Cerebellar nuclear complex (tissue), 1 donor: ENCODE data around the gene DPM3.
"Not testable (repeated sequence)": the region's sequence is repeated elsewhere in the genome, so short reads cannot be mapped to it uniquely, and the experiment has no call there.

Experiments
- DNase-seq, 2 experiments: peaks; one replicate each; lab custom pipeline; 2025; lab: John Stamatoyannopoulos, UW

DPM3 gene

DNA sequence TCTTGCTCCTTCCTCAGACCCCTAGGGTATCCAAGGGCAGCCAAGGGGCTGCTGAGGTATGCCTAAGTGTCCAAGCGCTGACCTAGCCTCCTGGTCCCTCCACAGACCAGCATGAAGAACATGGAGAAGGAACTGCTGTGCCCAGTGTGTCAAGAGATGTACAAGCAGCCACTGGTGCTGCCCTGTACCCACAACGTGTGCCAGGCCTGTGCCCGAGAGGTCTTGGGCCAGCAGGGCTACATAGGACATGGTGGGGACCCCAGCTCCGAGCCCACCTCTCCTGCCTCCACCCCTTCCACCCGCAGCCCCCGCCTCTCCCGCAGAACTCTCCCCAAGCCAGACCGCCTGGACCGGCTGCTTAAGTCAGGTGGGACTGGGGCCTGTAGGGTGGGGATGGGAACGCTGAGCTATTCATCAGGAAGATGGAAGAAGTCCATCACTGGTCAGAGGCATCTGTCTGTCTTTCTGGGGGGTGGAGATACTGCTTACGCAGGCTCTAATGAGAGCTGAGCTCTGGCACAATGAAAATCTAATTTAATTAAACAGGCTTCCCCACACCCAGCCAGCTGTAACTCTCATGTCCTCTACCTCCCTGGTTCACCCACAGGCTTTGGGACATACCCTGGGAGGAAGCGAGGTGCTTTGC, 35.1 kb upstream of the DPM3 start:
- no peak for DNase-seq

DNA sequence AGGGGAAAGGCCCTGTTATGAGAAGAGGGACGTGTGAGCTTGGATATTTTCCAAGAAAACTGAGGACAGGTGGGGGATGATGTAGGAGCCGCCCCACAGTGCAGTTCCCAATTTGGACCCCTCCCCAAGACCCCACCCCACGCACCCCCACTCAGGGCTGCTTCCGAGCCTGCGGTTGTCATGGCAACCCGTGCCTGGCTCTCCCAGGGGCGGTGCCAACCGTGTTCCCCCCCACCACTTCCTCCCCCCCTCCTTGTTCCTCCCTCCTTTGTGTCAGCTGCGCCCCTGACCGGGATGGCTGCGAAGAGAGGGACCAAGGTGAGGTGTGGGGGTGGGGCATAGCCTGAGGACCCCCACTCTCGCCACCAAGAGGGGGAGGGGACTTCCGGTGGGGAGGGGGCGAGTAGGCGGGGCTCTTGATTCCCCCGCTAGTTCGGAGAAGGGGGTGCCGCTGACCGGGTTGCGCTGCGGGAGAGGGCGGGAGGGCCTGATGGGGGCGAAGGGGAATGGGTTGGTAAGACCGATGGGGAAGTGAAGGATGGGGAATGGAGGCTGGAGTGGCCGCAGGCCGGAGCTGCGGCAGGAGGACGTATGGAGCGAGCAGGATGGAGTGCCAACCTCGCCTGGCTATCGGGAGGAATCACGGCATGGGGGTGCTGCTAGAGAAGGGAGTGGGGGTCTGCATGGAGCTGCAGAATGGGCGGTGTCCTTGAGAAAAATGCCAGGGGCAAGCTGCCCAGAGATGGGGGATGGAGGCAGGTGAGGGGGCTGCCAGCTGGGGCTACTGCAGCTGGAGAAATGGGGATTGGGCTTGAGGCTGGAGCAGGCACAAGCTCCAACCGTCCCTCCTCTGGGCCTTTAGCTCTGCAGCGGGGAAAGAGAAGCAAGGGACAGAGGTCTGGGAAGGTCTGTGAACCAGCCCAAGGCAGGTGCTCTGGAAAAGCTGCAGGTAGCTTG, 34.3 kb upstream of the DPM3 start:
- peak in 1 of 2 experiments; percentile 18 for DNase-seq

GRCh38 chr1:155173478-155174323, 33.4 kb upstream of the DPM3 start, which contains the start of gene TRIM46:
TSS of gene TRIM46 (plus strand) at chr1:155173849. CDS start at chr1:155173967, 118 bp downstream.
- no peak for DNase-seq

DNA sequence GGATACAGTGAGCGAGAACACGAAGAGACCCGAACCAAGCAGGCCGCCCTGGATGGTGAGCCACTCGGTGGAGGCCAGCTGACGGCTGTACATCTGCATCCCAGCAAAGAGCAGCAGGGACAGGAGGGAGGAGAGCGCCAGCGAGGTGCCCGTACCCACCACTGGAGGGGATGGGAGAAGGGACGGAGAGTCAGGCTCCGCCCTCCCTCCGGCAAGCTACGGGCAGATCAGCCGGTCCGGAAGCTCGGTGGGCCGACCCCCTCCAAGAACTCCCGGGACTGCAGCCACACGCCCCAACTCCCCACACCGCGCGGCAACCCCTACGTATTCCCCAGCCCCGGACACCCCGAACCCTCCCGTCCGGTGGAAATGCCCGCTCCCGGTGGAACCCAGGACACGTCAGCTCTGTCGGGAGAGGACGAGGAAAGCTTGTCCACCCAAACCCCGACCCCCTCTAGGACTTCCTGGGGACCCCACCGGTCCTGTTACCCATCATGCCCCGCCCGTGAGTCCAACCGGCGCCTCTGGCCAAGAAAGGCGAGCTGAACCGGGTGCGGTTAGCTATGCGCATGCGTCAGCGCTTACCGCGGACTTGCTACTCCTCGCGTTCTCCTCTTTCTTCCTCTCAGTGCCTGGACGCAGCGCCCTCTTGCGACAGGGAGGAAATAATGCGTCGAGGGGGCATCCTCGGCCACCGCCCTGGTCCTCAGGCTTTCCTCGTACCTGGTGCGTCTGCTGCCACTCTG, 32.6 kb upstream of the DPM3 start, which contains the start of gene KRTCAP2:
Gene KRTCAP2 (minus strand): TSS at position 573 of the 746 bp plus-strand sequence. CDS start 80 bp downstream, at position 493.
- DNase-seq: peak; percentile 47 to 84

GRCh38 chr1:155171836-155172731, 31.8 kb upstream of the DPM3 start:
- no peak for DNase-seq

- no peak for DNase-seq
Observed at GRCh38 chr1:155170806-155171205, 30.5 kb upstream of the DPM3 start.

DNA sequence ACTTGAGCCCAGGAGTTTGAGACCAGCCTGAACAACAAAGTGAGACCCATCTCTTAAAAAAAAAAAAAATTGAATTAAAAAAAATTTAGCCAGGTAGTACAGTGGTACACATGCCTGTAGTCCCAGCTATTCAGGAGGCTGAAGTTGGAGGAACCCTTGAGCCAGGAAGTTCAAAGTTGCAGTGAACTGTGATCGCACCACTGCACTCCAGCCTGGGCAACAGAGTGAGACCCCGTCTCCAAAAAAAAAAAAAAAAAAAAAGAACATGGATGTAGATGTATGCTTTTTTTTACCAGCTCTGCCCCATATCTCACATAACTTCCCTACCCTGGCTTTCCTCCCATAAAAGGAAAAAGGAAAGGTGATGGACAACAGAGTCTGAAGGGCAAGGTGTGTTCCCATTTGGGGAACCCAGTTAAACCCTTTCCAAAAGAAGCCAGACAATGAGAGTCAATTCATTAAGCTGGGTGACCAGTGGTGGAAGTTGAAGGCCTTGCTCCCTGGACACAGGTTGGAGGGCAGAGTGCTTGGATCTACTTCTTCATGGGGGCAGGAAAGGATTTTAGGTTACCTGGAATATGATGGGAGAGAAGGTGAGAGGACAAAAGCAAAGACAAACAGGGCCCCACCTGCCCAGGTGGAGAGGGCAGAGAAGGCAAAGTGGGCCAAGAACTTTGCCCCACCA, 29.9 kb upstream of the DPM3 start:
- no peak for DNase-seq

DNA sequence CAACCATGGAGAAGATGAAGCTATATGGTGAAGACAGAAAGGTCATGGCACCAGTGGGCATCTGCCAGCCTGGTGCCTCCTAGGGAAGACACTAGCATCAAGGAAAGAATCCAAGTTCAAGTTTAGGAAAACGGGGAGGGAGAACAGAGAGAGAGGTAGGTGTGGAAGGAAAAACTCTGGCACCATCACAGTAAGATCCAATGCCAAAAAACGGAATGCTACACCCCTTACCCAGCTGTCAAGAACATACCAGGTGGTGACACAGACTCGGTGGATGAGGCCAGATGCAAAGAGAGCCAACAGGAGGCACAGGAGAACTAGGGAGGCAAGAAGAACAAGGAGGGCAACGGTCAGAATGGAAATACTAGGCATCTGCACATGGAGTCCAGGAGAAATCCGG, 29.2 kb upstream of the DPM3 start:
- DNase-seq: no peak

DNA sequence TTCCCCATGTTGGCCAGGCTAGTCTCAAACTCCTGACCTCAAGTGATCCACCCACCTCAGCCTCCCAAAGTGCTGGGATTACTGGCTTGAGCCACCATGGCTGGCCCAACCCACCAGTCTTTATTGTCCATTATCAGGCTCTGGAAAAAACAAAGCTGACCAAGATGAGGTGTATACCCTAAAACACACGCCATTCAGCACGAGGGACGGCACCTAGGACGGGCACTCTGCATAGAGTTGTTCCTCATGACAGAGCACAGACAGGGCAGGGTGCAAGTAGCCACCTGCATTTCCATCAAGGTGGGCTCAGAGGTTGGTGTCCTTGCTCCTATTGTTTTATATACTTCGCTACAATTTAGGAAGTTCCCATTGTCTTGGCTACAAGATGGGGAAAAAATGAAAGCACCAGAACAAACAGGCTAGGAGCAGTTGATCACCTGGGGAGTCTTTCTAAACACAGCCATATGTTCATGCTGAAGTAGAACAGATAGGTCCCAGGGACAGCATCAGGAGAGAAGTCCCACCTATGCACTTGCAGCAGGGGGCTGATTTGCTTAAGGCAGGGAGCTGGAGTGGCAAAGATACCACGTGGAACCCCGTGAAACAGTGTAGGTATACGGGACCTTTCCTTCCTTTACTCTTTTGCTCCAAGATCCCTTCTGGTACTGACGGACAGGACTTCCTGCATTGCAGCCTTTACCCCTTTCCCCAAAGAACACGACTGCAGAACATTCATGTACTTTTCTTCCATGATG, 28.3 kb upstream of the DPM3 start:
- no peak for DNase-seq

DNA sequence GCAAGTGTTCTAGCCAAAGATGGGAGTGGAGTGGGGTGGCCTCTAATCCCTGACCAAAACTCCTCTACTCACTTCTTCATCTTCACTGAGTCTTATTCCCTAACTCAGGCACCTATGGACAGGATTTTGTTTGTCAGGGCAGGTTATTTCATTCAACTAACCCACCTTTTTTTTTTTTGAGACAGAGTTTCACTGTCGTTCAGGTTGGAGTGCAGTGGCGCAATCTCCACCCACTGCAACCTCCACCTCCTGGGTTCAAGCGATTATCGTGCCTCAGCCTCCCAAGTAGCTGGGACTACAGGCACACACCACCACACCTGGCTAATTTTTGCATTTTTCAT, 27.7 kb upstream of the DPM3 start:
- not testable (repeated sequence) for DNase-seq

DNA sequence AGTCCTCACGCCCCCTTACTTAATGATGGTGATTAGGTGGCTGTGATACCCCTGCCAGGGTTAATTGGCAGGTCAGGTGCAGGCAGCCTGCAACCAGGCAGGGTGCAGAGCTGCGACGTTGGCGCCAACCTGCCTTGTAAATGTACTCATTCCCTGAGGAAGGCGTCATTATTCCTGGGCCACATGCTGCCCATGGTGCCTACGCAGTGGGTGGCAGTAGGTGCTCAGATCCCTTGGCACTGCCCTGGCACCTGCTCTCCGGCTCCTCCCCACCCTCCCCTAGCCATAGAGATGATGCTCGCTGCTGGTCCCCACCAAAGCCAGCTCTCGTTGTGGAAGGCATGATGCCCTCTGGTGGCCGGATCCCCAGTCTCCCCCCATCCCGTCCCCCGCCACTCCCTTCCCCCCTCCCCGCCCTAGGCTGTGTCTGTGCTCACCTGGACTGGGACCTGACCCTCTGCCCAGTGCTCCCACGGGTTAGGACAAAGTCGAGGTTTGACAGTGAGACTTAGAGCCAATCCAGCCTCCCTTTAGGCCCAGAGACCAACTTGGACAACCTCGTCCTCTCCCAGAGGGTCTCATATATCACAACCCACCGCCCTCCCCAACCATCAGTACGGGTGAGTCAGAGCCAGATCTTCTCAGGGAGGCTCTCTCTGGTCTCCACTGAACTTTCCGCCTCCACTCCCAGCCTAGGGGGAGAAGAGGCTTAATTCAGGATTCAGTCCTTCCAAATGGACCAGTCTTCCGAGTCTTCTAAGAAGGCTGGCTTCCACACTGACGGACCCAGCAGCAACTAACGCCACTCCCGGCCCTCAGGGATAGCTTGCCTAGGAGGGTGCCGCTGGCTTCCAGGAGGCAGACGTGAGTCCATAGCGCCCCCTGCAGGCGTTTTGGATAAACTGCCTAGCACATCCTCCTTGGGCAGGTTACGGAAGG, 27.1 kb upstream of the DPM3 start:
- peak in 1 of 2 experiments; percentile 83 for DNase-seq

GRCh38 chr1:155166471-155167165, 26.3 kb upstream of the DPM3 start:
- no peak for DNase-seq

DNA sequence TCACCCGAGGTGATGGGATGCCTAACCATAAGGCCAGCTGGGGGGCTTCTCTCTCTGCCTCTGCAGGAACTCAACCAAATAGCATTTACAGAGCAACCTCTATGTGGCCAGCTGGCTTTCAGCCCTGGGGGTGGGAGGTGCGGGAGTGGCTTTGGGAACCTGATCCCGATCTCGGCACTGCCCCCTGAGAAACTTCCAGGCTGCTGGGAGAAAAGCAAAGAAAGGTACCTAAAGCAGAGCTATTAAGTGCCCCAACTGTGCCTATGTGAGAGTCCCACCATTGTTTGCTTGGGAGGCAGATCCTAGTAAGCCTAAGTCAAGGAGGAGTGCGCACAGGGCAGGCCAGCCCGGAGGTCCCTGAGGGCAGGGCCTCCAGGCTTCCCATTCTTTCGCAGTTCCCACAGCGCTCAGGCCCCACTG, 25.7 kb upstream of the DPM3 start:
- no peak for DNase-seq

- not testable (repeated sequence) for DNase-seq
Observed at GRCh38 chr1:155164625-155165024, 24.3 kb upstream of the DPM3 start.

DNA sequence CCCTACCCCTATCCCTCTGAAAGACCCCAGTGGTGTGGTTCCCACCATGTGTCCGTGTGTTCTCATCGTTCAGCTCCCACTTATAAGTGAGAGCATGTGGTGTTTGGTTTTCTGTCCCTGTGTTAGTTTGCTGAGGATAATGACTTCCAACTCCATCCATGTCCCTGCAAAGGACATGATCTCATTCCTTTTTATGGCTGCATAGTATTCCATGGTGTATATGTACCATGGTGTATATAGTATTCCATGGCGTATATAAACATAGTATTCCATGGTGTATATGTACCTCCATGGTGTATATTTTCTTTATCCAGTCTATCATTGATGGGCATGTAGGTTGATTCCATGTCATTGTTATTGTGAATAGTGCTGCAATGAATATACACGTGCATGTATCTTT, 23.5 kb upstream of the DPM3 start:
- DNase-seq: not testable (repeated sequence)

GRCh38 chr1:155162631-155163030, 22.3 kb upstream of the DPM3 start:
- DNase-seq: not testable (repeated sequence)

- DNase-seq: no peak
Observed at GRCh38 chr1:155160128-155160527, 19.8 kb upstream of the DPM3 start.
